ENCODE results near the gene ZNF747.

GRCh38 chr16:30532285-30533145 lies 2.1 kb downstream of the ZNF747 start:
- TF ChIP-seq POLR2A (IDR thresholded peaks at IDR 0.05), result no peak
- no peak for TF ChIP-seq CTCF (IDR thresholded peaks at IDR 0.05)
